HFFc6 (cell line): ENCODE results near the gene DNA2. TPM values are rescaled to one million over a fixed set of nuclear protein-coding genes. Genes with fewer than 3 reads are reported as not detected.

Source experiments
- DNase-seq: peaks from one replicate; pipeline ENCODE4 v3.0.0-alpha.2; 2018
- H3K27ac Mint-ChIP-seq: 2 replicates; pipeline ENCODE4 v1.8.0; 2020; ENCODE audit warnings: mild to moderate bottlenecking, mixed read lengths
- H3K27me3 Mint-ChIP-seq: 2 replicates; pipeline ENCODE4 v1.8.0; 2021; ENCODE audit warnings: mild to moderate bottlenecking, moderate library complexity, mixed read lengths; ENCODE audit not compliant: insufficient read depth
- H3K36me3 Mint-ChIP-seq: 2 replicates; pipeline ENCODE4 v1.8.0; 2021; ENCODE audit warnings: low read depth, mixed read lengths
- H3K4me1 Mint-ChIP-seq: 2 replicates; pipeline ENCODE4 v1.8.0; 2020; ENCODE audit warnings: low read depth, mixed read lengths
- H3K4me3 Mint-ChIP-seq: 2 replicates; pipeline ENCODE4 v1.8.0; 2020; ENCODE audit warnings: mild to moderate bottlenecking, moderate library complexity, mixed read lengths
- H3K9me3 Mint-ChIP-seq: 2 replicates; pipeline ENCODE4 v1.8.0; 2020; ENCODE audit warnings: mild to moderate bottlenecking, mixed read lengths
- CTCF ChIP-seq: fragments of 200-600 bp; sonication (generic); IDR thresholded peaks from 2 replicates; pipeline ENCODE4 v1.5.0; 2021; ENCODE audit warnings: antibody characterized with exemption, mild to moderate bottlenecking
- total RNA-seq, 6 experiments: library from RNA; stranded (reverse); fragmentation: NEBNext Ultra II Directional; extraction: Animal tissue kit (Norgen Biotek cat#: 25700); gene quantifications; 2 replicates in 1 of 6; 3 replicates in 5 of 6; pipeline ENCODE4 v1.2.3, GENCODE V29; 2021

Gene DNA2
- total RNA-seq, 6 experiments from 2014 or later = 6.2 to 8.8 (median 7.2) TPM

- DNase-seq = no peak
- Mint-ChIP-seq H3K36me3 (peaks cover 21% of the 10 kb centered on the region), H3K27ac (no peak overlapping the region), H3K4me3 (no peak overlapping the region), H3K4me1 (no peaks in the 10 kb centered on the region), H3K27me3 (peaks cover 2% of the 10 kb centered on the region; the same call in 1 of the 2 replicates), H3K9me3 (no peaks in the 10 kb centered on the region)
- no peak for TF ChIP-seq CTCF
Measured at GRCh38 chr10:68428396-68429104, 43.2 kb downstream of the DNA2 start.

GRCh38 chr10:68424454-68425014 lies 47.2 kb downstream of the DNA2 start:
- DNase-seq = no peak
- no peak for TF ChIP-seq CTCF
- Mint-ChIP-seq H3K9me3 (no peaks in the 10 kb centered on the region), H3K27ac (no peak overlapping the region), H3K4me3 (no peak overlapping the region), H3K36me3 (peaks cover 22% of the 10 kb centered on the region), H3K4me1 (no peaks in the 10 kb centered on the region), H3K27me3 (no peaks in the 10 kb centered on the region; the same call in 1 of the 2 replicates)

- DNase-seq = no peak
- Mint-ChIP-seq H3K27ac (no peak overlapping the region; the same call in 1 of the 2 replicates), H3K4me3 (no peak overlapping the region), H3K27me3 (no peaks in the 10 kb centered on the region; the same call in 1 of the 2 replicates), H3K36me3 (peaks cover 19% of the 10 kb centered on the region), H3K9me3 (no peaks in the 10 kb centered on the region), H3K4me1 (no peaks in the 10 kb centered on the region)
- no peak for TF ChIP-seq CTCF
Measured at GRCh38 chr10:68423522-68423921, 48.3 kb downstream of the DNA2 start.

GRCh38 chr10:68419376-68419775 lies 52.4 kb downstream of the DNA2 start:
- no peak for TF ChIP-seq CTCF
- no peaks in the 10 kb centered on the region for H3K4me1 Mint-ChIP-seq

GRCh38 chr10:68408898-68409518 lies 62.8 kb downstream of the DNA2 start:
- Mint-ChIP-seq H3K36me3 (no peaks in the 10 kb centered on the region), H3K4me1 (peaks cover 18% of the 10 kb centered on the region), H3K9me3 (no peaks in the 10 kb centered on the region), H3K4me3 (no peak overlapping the region), H3K27ac (no peak overlapping the region), H3K27me3 (no peaks in the 10 kb centered on the region)
- no peak for TF ChIP-seq CTCF
- no peak for DNase-seq

More at GRCh38 chr10:68419376-68419775, 52.4 kb downstream of the DNA2 start:
- DNase-seq = no peak
- Mint-ChIP-seq H3K27ac (no peak overlapping the region), H3K27me3 (no peaks in the 10 kb centered on the region; the same call in 1 of the 2 replicates), H3K9me3 (no peaks in the 10 kb centered on the region), H3K4me3 (no peak overlapping the region), H3K36me3 (peaks cover 13% of the 10 kb centered on the region; the same call in 1 of the 2 replicates)
